Measurements from ENCODE around the gene PNCK. TPM values are rescaled to one million over a fixed set of nuclear protein-coding genes. Genes with fewer than 3 reads are reported as not detected.

PNCK gene
- total RNA-seq, 2 donors from 2014 or later, result not detected

GRCh38 chrX:153635788-153636668, 37.6 kb downstream of the PNCK start:
- DNase-seq (peak in 1 of 4 donors; percentile 51), ATAC-seq (no peak)
- no peaks in the 10 kb centered on the region for H3K36me3 ChIP-seq (replicated peaks in 1 of 2; ENCODE audit: insufficient read depth in 1 of 2, low read depth in 2 of 2)
- peaks cover 4% of the 10 kb centered on the region for H3K4me1 ChIP-seq
- H3K27ac ChIP-seq, result no peak overlapping the region
- 73 to 90% methylated on average over 2 to 19 of the region's 21 CpGs for WGBS, 2 donors
- intact Hi-C loops (cut with DNase I), result no loop called here
- no peaks in the 10 kb centered on the region for H3K9me3 ChIP-seq
- H3K4me3 ChIP-seq, result no peak overlapping the region
- no peaks in the 10 kb centered on the region for H3K27me3 ChIP-seq
- TF ChIP-seq CTCF (IDR thresholded peaks at IDR 0.05) (peak in 1 of 7 experiments; percentile 37), POLR2A (IDR thresholded peaks at IDR 0.05) (no peak)

- Histone ChIP-seq H3K4me3 (no peak overlapping the region), H3K27me3 (no peaks in the 10 kb centered on the region), H3K27ac (no peak overlapping the region), H3K36me3 (replicated peaks in 1 of 2; ENCODE audit: insufficient read depth in 1 of 2, low read depth in 2 of 2) (no peaks in the 10 kb centered on the region), H3K4me1 (peaks cover 4% of the 10 kb centered on the region), H3K9me3 (no peaks in the 10 kb centered on the region)
- DNase-seq (no peak), ATAC-seq (no peak)
- intact Hi-C loops (cut with DNase I), result no loop called here
- 92 to 96% methylated on average over 3 to 5 of the region's 6 CpGs for WGBS, 2 donors
- TF ChIP-seq CTCF (IDR thresholded peaks at IDR 0.05) (no peak), POLR2A (IDR thresholded peaks at IDR 0.05) (no peak)
These were observed 38.2 kb downstream of the PNCK start for GRCh38 chrX:153635388-153635787.

- DNase-seq, result peak in 1 of 4 donors; percentile 32
- intact Hi-C loops (cut with DNase I), result no loop called here
- Histone ChIP-seq H3K4me1 (peaks cover 4% of the 10 kb centered on the region), H3K4me3 (no peak overlapping the region), H3K27me3 (no peaks in the 10 kb centered on the region), H3K36me3 (replicated peaks in 1 of 2; ENCODE audit: insufficient read depth in 1 of 2, low read depth in 2 of 2) (no peaks in the 10 kb centered on the region), H3K27ac (no peak overlapping the region), H3K9me3 (no peaks in the 10 kb centered on the region)
- no peak for TF ChIP-seq CTCF (IDR thresholded peaks at IDR 0.05)
- no peak for TF ChIP-seq POLR2A (IDR thresholded peaks at IDR 0.05)
- ATAC-seq, result no peak
- WGBS, 2 donors, result 36 to 42% methylated on average over 8 to 12 of the region's 15 CpGs
These were observed 38.8 kb downstream of the PNCK start for GRCh38 chrX:153634832-153635231.

GRCh38 chrX:153634236-153634635, 39.4 kb downstream of the PNCK start:
- no peaks in the 10 kb centered on the region for H3K27me3 ChIP-seq
- DNase-seq (no peak), ATAC-seq (no peak)
- H3K4me3 ChIP-seq, result no peak overlapping the region
- TF ChIP-seq CTCF (IDR thresholded peaks at IDR 0.05) (no peak), POLR2A (IDR thresholded peaks at IDR 0.05) (no peak)
- H3K36me3 ChIP-seq (replicated peaks in 1 of 2; ENCODE audit: insufficient read depth in 1 of 2, low read depth in 2 of 2), result no peaks in the 10 kb centered on the region
- no peak overlapping the region for H3K27ac ChIP-seq
- 81% methylated on average over 9 of the region's 9 CpGs; no CpG with 5 or more reads in 1 of the 2 donors for WGBS, 2 donors
- no peaks in the 10 kb centered on the region for H3K9me3 ChIP-seq
- intact Hi-C loops (cut with DNase I), result no loop called here
- H3K4me1 ChIP-seq, result peaks cover 4% of the 10 kb centered on the region

All from body of pancreas (tissue), 4 donors.